Mammary epithelial cell (primary cell): Measurements from ENCODE around the gene CHKA.

ENCODE experiments used
- EZH2 ChIP-seq: IDR thresholded peaks from 2 replicates; pipeline ENCODE4 v1.6.1; 2012; ENCODE audit warnings: low read length, inconsistent platforms, borderline replicate concordance
- TF ChIP-seq, protein P1 (sequence below), 2 donors: IDR thresholded peaks in 1 of 2; conservative IDR thresholded peaks in 1 of 2; 2 replicates each; pipeline ENCODE4 v1.5.1; 2011 to 2012; ENCODE audit warnings: inconsistent platforms in 2 of 2, low read length in 2 of 2, mild to moderate bottlenecking in 2 of 2, control low read depth in 1 of 2, low read depth in 1 of 2; ENCODE audit not compliant: insufficient read depth in 1 of 2; ENCODE audit errors: extremely low read depth in 1 of 2

DNA sequence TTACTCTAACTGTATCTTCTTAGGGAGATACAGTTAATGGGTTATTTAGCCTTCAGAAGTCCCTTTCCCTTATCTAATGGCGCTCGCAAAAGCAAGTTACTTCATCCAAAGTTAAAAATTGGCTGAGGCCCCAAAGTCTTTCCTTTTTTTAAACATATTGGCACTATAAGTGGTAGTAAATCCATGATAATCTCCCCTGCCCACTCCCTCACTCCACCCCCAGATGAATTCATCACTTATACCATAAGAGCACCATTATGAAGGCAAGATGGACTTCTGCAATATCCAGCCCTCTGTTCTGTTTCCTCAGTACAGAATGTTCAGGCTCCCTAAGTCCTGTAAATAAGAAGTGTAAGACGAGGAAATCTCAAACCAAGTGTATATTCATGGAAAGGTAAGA is 37.7 kb downstream of the CHKA start:
- TF ChIP-seq, protein P1, sequence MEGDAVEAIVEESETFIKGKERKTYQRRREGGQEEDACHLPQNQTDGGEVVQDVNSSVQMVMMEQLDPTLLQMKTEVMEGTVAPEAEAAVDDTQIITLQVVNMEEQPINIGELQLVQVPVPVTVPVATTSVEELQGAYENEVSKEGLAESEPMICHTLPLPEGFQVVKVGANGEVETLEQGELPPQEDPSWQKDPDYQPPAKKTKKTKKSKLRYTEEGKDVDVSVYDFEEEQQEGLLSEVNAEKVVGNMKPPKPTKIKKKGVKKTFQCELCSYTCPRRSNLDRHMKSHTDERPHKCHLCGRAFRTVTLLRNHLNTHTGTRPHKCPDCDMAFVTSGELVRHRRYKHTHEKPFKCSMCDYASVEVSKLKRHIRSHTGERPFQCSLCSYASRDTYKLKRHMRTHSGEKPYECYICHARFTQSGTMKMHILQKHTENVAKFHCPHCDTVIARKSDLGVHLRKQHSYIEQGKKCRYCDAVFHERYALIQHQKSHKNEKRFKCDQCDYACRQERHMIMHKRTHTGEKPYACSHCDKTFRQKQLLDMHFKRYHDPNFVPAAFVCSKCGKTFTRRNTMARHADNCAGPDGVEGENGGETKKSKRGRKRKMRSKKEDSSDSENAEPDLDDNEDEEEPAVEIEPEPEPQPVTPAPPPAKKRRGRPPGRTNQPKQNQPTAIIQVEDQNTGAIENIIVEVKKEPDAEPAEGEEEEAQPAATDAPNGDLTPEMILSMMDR (conservative IDR thresholded peaks at IDR 0.05 in 1 of 2, IDR thresholded peaks at IDR 0.05 in 1 of 2; ENCODE audit: extremely low read depth in 1 of 2, insufficient read depth in 1 of 2, low read depth in 1 of 2, low read length in 2 of 2): no peak
- TF ChIP-seq EZH2: no peak
